ENCODE measurements around the gene ADGB.

ADGB gene

GRCh38 chr6:146829792-146830565 is 231.2 kb downstream of the ADGB start:
- H3K4me3 ChIP-seq (ENCODE audit: low read depth, low read length): no peak overlapping the region
- TF ChIP-seq CTCF (IDR thresholded peaks at IDR 0.05; ENCODE audit: low read depth, low read length): no peak
- no peak for DNase-seq (ENCODE audit: low read depth)

GRCh38 chr6:146833157-146833556 is 234.4 kb downstream of the ADGB start:
- no peak for DNase-seq (ENCODE audit: low read depth)
- no peak for TF ChIP-seq CTCF (IDR thresholded peaks at IDR 0.05; ENCODE audit: low read depth, low read length)
- no peak for TF ChIP-seq MAX (IDR thresholded peaks at IDR 0.05; ENCODE audit: low read depth, low read length)
- no peak for TF ChIP-seq POLR2A (IDR thresholded peaks at IDR 0.05; ENCODE audit: extremely low read depth, insufficient read length)
- no peak for TF ChIP-seq MYC (IDR thresholded peaks at IDR 0.05; ENCODE audit: low read depth, low read length)
- no peak overlapping the region for H3K4me3 ChIP-seq (ENCODE audit: low read depth, low read length)

GRCh38 chr6:146840216-146840615 is 241.4 kb downstream of the ADGB start:
- no peak for DNase-seq (ENCODE audit: low read depth)
- TF ChIP-seq POLR2A (IDR thresholded peaks at IDR 0.05; ENCODE audit: extremely low read depth, insufficient read length): no peak
- TF ChIP-seq MYC (IDR thresholded peaks at IDR 0.05; ENCODE audit: low read depth, low read length): no peak
- TF ChIP-seq CTCF (IDR thresholded peaks at IDR 0.05; ENCODE audit: low read depth, low read length): no peak
- no peak for TF ChIP-seq MAX (IDR thresholded peaks at IDR 0.05; ENCODE audit: low read depth, low read length)
- H3K4me3 ChIP-seq (ENCODE audit: low read depth, low read length): no peak overlapping the region

GRCh38 chr6:146840641-146841040 is 241.9 kb downstream of the ADGB start:
- DNase-seq (ENCODE audit: low read depth): no peak
- H3K4me3 ChIP-seq (ENCODE audit: low read depth, low read length): no peak overlapping the region
- TF ChIP-seq MAX (IDR thresholded peaks at IDR 0.05; ENCODE audit: low read depth, low read length) (no peak), MYC (IDR thresholded peaks at IDR 0.05; ENCODE audit: low read depth, low read length) (no peak), POLR2A (IDR thresholded peaks at IDR 0.05; ENCODE audit: extremely low read depth, insufficient read length) (no peak), CTCF (IDR thresholded peaks at IDR 0.05; ENCODE audit: low read depth, low read length) (no peak)

- DNase-seq (ENCODE audit: low read depth): no peak
- H3K4me3 ChIP-seq (ENCODE audit: low read depth, low read length): no peak overlapping the region
- TF ChIP-seq MYC (IDR thresholded peaks at IDR 0.05; ENCODE audit: low read depth, low read length): no peak
- TF ChIP-seq POLR2A (IDR thresholded peaks at IDR 0.05; ENCODE audit: extremely low read depth, insufficient read length): no peak
- no peak for TF ChIP-seq CTCF (IDR thresholded peaks at IDR 0.05; ENCODE audit: low read depth, low read length)
- no peak for TF ChIP-seq MAX (IDR thresholded peaks at IDR 0.05; ENCODE audit: low read depth, low read length)
Observed at GRCh38 chr6:146847426-146847825, 248.7 kb downstream of the ADGB start.
